ENCODE results near the gene ADAP1. TPM values are rescaled to one million over a fixed set of nuclear protein-coding genes. Genes with fewer than 3 reads are reported as not detected.

Gene ADAP1
- total and polyA plus RNA-seq, 2 of the 13 experiments (the other 11 are each of a cell fraction or from before 2014, with no cell fraction given): 10.5 to 24.6 TPM

- TF ChIP-seq KIAA2018 (CRISPR knock-in tag; IDR thresholded peaks at IDR 0.05; ENCODE audit: borderline replicate concordance): peak; percentile 92; the same call in 1 of the 2 replicates
- peak; percentile 83 for TF ChIP-seq ZNF83 (CRISPR knock-in tag; IDR thresholded peaks at IDR 0.05; ENCODE audit: borderline replicate concordance)
- TF ChIP-seq ELF1 (CRISPR knock-in tag; IDR thresholded peaks at IDR 0.05): peak; percentile 87
- peak; percentile 54; the same call in 1 of the 2 replicates for TF ChIP-seq BRD4 (CRISPR knock-in tag; IDR thresholded peaks at IDR 0.05)
- TF ChIP-seq ZNF546 (CRISPR knock-in tag; conservative IDR thresholded peaks at IDR 0.05): peak; percentile 83
- peak; percentile 57; the same call in 1 of the 2 replicates for TF ChIP-seq ZFP41 (CRISPR knock-in tag; IDR thresholded peaks at IDR 0.05; ENCODE audit: borderline replicate concordance)
- TF ChIP-seq ZNF616 (CRISPR knock-in tag; IDR thresholded peaks at IDR 0.05; ENCODE audit: low read depth): peak; percentile 87; the same call in 1 of the 2 replicates
- TF ChIP-seq GABPB1 (CRISPR knock-in tag; IDR thresholded peaks at IDR 0.05): peak; percentile 86
- TF ChIP-seq ZNF557 (CRISPR knock-in tag; IDR thresholded peaks at IDR 0.05): peak; percentile 78; the same call in 1 of the 2 replicates
- TF ChIP-seq ZNF451 (CRISPR knock-in tag; IDR thresholded peaks at IDR 0.05): peak; percentile 61; the same call in 1 of the 2 replicates
- TF ChIP-seq ZNF577 (CRISPR knock-in tag; IDR thresholded peaks at IDR 0.05; ENCODE audit: borderline replicate concordance, low read depth): no peak
- peak; percentile 75; the same call in 1 of the 2 replicates for TF ChIP-seq BORCS8-MEF2B (CRISPR knock-in tag; IDR thresholded peaks at IDR 0.05)
- TF ChIP-seq DR1 (CRISPR knock-in tag; IDR thresholded peaks at IDR 0.05): no peak; the same call in none of the 2 replicates
- TF ChIP-seq ZNF574 (CRISPR knock-in tag; IDR thresholded peaks at IDR 0.05): peak; percentile 80
- TF ChIP-seq, protein P1, sequence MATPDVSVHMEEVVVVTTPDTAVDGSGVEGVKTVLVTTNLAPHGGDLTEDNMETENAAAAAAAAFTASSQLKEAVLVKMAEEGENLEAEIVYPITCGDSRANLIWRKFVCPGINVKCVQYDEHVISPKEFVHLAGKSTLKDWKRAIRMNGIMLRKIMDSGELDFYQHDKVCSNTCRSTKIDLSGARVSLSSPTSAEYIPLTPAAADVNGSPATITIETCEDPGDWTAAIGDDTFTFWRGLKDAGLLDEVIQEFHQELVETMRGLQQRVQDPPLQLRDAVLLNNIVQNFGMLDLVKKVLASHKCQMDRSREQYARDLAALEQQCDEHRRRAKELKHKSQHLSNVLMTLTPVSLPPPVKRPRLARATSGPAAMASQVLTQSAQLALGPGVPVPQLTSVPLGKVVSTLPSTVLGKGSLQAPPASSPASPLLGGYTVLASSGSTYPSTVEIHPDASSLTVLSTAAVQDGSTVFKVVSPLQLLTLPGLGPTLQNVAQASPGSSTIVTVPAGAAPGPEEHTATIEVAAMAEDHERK (CRISPR knock-in tag; IDR thresholded peaks at IDR 0.05; ENCODE audit: low read depth): no peak
- TF ChIP-seq ZMYM2 (CRISPR knock-in tag; IDR thresholded peaks at IDR 0.05): peak; percentile 96
- TF ChIP-seq MTA3 (CRISPR knock-in tag; IDR thresholded peaks at IDR 0.05): no peak
These were observed 3.1 kb upstream of the ADAP1 start (continued) for GRCh38 chr7:957418-958220.
